HepG2 (cell line): ENCODE results near the gene ZBTB48. TPM values are rescaled to one million over a fixed set of nuclear protein-coding genes. Genes with fewer than 3 reads are reported as not detected.

Source experiments
- ESRRA ChIP-seq: sonication (generic); formaldehyde crosslinking; IDR thresholded peaks from 2 replicates; pipeline ENCODE4 v1.5.1; 2020; ENCODE audit warnings: mild to moderate bottlenecking, low read depth, missing genetic modification reagents
- HMG20B ChIP-seq: conservative IDR thresholded peaks from 2 replicates; pipeline ENCODE4 v1.6.1; 2016; ENCODE audit warnings: missing genetic modification reagents, missing compliant biosample characterization
- JUNB ChIP-seq: sonication (generic); formaldehyde crosslinking; IDR thresholded peaks from 2 replicates; pipeline ENCODE4 v1.8.0; 2022; ENCODE audit warnings: missing genetic modification reagents, mild to moderate bottlenecking, borderline replicate concordance
- SYNCRIP ChIP-seq: fragments of 200-400 bp; formaldehyde crosslinking; IDR thresholded peaks from 2 replicates; pipeline ENCODE4 v1.6.1; 2018; ENCODE audit warnings: mild to moderate bottlenecking, low read depth, low read length; ENCODE audit not compliant: insufficient read depth
- TCF12 ChIP-seq, 2 experiments: fragments of 450-650 bp in 1 of 2; sonication (generic) in 1 of 2; formaldehyde crosslinking in 1 of 2; IDR thresholded peaks; 2 replicates each; pipeline versions ENCODE4 v1.6.1 to v1.8.0; 2017 to 2022; ENCODE audit warnings: antibody characterized with exemption in 1 of 2, mild to moderate bottlenecking in 1 of 2, missing genetic modification reagents in 1 of 2, moderate library complexity in 1 of 2
- ZNF274 ChIP-seq: sonication (generic); formaldehyde crosslinking; IDR thresholded peaks from 2 replicates; pipeline ENCODE4 v1.5.1; 2020; ENCODE audit warnings: mild to moderate bottlenecking, missing genetic modification reagents
- ZNF33B ChIP-seq: sonication (generic); formaldehyde crosslinking; IDR thresholded peaks from 2 replicates; pipeline ENCODE4 v1.5.1; 2020; ENCODE audit warnings: mild to moderate bottlenecking, missing genetic modification reagents
- ZNF567 ChIP-seq: sonication (generic); formaldehyde crosslinking; IDR thresholded peaks from 2 replicates; pipeline ENCODE4 v1.8.1; 2023; ENCODE audit warnings: mild to moderate bottlenecking, missing genetic modification reagents, borderline replicate concordance
- ZNF614 ChIP-seq: IDR thresholded peaks from 2 replicates; pipeline ENCODE4 v1.6.1; 2018; ENCODE audit warnings: missing biosample characterization, missing genetic modification reagents, inconsistent platforms, borderline replicate concordance
- polyA plus RNA-seq, 8 experiments: library from polyadenylated mRNA; depleted of rRNA in 3 of 8; stranded (reverse) in 7 of 8; unstranded in 1 of 8; fragments of >200 nt; fragmentation: Illumina TruSeq in 4 of 8; extraction: Trizol in 4 of 8; gene quantifications; 2 replicates each; pipeline versions ENCODE4 v1.2.1 to v1.2.3, GENCODE V29; 2011 to 2016; ENCODE audit warnings: low read depth in 4 of 8, missing spikeins in 1 of 8, mixed read lengths in 1 of 8; ENCODE audit not compliant: insufficient read depth in 1 of 8
- total RNA-seq, 5 experiments: library from RNA; depleted of rRNA; stranded (reverse); fragments of >200 nt; fragmentation: Illumina TruSeq; extraction: Trizol; gene quantifications; 2 replicates each; pipeline ENCODE4 v1.2.3, GENCODE V29; 2016; ENCODE audit warnings: low read depth in 1 of 5
- TF ChIP-seq, protein P1 (sequence below): sonication (generic); formaldehyde crosslinking; IDR thresholded peaks from 2 replicates; pipeline ENCODE4 v1.5.0; 2020; ENCODE audit warnings: mild to moderate bottlenecking, missing genetic modification reagents
- TF ChIP-seq, protein P2 (sequence below): sonication (generic); formaldehyde crosslinking; IDR thresholded peaks from 2 replicates; pipeline ENCODE4 v1.8.1; 2023; ENCODE audit warnings: mild to moderate bottlenecking, missing genetic modification reagents
- TF ChIP-seq, protein P3 (sequence below): sonication (generic); formaldehyde crosslinking; IDR thresholded peaks from 2 replicates; pipeline ENCODE4 v1.5.0; 2020; ENCODE audit warnings: mild to moderate bottlenecking, missing genetic modification reagents, moderate library complexity
- TF ChIP-seq, protein P4 (sequence below): sonication (generic); formaldehyde crosslinking; IDR thresholded peaks from 2 replicates; pipeline ENCODE4 v1.4.0; 2020; ENCODE audit warnings: missing genetic modification reagents
- TF ChIP-seq, protein P5 (sequence below): sonication (generic); formaldehyde crosslinking; IDR thresholded peaks from 2 replicates; pipeline ENCODE4 v1.4.0; 2020; ENCODE audit warnings: missing genetic modification reagents, borderline replicate concordance
- TF ChIP-seq, protein P6 (sequence below): sonication (generic); formaldehyde crosslinking; IDR thresholded peaks from 2 replicates; pipeline ENCODE4 v1.5.0; 2020; ENCODE audit warnings: mild to moderate bottlenecking, low read depth, missing genetic modification reagents, borderline replicate concordance

ZBTB48 gene
- total and polyA plus RNA-seq, 2 of the 13 experiments (the other 11 are each of a cell fraction or from before 2014, with no cell fraction given): 13.0 to 17.1 TPM

DNA sequence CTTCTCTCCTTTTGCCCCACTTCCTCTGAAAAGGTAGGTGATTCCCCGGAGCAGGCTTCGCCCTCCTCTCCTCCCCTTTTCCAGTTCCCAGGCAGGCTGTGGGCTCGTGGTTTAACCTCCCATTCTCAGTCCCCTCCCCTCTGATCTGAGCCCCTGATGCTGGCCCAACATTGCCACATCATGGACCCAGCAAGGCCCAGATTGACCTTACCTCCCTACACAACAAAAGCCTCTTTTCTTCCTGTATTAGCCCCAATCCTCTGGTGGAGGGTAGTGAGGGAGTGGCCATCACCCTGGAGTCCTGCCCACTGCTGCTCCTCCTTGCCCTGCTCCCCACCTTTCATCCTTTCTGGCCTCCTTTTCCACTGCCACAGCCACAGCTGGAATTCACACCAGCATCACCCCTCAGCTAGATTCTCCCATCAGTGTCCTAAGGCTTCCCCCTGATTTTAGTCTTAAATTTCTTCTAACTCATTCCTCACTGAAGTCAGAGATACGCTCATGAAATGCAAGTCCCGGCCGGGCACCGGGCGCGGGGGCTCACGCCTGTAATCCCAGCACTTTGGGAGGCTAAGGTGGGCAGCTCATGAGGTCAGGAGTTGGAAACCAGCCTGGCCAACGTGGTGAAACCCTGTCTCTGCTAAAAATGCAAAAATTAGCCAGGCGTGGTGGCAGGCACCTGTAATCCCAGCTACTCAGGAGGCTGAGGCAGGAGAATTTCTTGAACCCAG lies 7.0 kb upstream of the ZBTB48 start (continued):
- TF ChIP-seq, protein P1, sequence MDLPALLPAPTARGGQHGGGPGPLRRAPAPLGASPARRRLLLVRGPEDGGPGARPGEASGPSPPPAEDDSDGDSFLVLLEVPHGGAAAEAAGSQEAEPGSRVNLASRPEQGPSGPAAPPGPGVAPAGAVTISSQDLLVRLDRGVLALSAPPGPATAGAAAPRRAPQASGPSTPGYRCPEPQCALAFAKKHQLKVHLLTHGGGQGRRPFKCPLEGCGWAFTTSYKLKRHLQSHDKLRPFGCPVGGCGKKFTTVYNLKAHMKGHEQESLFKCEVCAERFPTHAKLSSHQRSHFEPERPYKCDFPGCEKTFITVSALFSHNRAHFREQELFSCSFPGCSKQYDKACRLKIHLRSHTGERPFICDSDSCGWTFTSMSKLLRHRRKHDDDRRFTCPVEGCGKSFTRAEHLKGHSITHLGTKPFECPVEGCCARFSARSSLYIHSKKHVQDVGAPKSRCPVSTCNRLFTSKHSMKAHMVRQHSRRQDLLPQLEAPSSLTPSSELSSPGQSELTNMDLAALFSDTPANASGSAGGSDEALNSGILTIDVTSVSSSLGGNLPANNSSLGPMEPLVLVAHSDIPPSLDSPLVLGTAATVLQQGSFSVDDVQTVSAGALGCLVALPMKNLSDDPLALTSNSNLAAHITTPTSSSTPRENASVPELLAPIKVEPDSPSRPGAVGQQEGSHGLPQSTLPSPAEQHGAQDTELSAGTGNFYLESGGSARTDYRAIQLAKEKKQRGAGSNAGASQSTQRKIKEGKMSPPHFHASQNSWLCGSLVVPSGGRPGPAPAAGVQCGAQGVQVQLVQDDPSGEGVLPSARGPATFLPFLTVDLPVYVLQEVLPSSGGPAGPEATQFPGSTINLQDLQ (CRISPR knock-in tag): no peak
- TF ChIP-seq ZNF567: no peak
- TF ChIP-seq, protein P2, sequence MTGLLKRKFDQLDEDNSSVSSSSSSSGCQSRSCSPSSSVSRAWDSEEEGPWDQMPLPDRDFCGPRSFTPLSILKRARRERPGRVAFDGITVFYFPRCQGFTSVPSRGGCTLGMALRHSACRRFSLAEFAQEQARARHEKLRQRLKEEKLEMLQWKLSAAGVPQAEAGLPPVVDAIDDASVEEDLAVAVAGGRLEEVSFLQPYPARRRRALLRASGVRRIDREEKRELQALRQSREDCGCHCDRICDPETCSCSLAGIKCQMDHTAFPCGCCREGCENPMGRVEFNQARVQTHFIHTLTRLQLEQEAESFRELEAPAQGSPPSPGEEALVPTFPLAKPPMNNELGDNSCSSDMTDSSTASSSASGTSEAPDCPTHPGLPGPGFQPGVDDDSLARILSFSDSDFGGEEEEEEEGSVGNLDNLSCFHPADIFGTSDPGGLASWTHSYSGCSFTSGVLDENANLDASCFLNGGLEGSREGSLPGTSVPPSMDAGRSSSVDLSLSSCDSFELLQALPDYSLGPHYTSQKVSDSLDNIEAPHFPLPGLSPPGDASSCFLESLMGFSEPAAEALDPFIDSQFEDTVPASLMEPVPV (CRISPR knock-in tag): no peak
- no peak for TF ChIP-seq SYNCRIP
- TF ChIP-seq, protein P3, sequence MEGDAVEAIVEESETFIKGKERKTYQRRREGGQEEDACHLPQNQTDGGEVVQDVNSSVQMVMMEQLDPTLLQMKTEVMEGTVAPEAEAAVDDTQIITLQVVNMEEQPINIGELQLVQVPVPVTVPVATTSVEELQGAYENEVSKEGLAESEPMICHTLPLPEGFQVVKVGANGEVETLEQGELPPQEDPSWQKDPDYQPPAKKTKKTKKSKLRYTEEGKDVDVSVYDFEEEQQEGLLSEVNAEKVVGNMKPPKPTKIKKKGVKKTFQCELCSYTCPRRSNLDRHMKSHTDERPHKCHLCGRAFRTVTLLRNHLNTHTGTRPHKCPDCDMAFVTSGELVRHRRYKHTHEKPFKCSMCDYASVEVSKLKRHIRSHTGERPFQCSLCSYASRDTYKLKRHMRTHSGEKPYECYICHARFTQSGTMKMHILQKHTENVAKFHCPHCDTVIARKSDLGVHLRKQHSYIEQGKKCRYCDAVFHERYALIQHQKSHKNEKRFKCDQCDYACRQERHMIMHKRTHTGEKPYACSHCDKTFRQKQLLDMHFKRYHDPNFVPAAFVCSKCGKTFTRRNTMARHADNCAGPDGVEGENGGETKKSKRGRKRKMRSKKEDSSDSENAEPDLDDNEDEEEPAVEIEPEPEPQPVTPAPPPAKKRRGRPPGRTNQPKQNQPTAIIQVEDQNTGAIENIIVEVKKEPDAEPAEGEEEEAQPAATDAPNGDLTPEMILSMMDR (CRISPR knock-in tag): no peak
- TF ChIP-seq JUNB: no peak
- 0 out of 2 replicates have a peak, but pooled peaks have one; percentile 34 for TF ChIP-seq HMG20B (CRISPR knock-in tag)
- TF ChIP-seq ZNF33B (CRISPR knock-in tag): no peak
- no peak for TF ChIP-seq ZNF614 (CRISPR knock-in tag)
- TF ChIP-seq, protein P4, sequence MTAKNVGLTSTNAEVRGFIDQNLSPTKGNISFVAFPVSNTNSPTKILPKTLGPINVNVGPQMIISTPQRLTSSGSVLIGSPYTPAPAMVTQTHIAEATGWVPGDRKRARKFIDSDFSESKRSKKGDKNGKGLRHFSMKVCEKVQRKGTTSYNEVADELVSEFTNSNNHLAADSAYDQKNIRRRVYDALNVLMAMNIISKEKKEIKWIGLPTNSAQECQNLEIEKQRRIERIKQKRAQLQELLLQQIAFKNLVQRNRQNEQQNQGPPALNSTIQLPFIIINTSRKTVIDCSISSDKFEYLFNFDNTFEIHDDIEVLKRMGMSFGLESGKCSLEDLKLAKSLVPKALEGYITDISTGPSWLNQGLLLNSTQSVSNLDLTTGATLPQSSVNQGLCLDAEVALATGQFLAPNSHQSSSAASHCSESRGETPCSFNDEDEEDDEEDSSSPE (CRISPR knock-in tag): no peak
- no peak for TF ChIP-seq TCF12 (IDR thresholded peaks at IDR 0.05)
- TF ChIP-seq TCF12 (CRISPR knock-in tag; IDR thresholded peaks at IDR 0.05): no peak
- TF ChIP-seq, protein P5, sequence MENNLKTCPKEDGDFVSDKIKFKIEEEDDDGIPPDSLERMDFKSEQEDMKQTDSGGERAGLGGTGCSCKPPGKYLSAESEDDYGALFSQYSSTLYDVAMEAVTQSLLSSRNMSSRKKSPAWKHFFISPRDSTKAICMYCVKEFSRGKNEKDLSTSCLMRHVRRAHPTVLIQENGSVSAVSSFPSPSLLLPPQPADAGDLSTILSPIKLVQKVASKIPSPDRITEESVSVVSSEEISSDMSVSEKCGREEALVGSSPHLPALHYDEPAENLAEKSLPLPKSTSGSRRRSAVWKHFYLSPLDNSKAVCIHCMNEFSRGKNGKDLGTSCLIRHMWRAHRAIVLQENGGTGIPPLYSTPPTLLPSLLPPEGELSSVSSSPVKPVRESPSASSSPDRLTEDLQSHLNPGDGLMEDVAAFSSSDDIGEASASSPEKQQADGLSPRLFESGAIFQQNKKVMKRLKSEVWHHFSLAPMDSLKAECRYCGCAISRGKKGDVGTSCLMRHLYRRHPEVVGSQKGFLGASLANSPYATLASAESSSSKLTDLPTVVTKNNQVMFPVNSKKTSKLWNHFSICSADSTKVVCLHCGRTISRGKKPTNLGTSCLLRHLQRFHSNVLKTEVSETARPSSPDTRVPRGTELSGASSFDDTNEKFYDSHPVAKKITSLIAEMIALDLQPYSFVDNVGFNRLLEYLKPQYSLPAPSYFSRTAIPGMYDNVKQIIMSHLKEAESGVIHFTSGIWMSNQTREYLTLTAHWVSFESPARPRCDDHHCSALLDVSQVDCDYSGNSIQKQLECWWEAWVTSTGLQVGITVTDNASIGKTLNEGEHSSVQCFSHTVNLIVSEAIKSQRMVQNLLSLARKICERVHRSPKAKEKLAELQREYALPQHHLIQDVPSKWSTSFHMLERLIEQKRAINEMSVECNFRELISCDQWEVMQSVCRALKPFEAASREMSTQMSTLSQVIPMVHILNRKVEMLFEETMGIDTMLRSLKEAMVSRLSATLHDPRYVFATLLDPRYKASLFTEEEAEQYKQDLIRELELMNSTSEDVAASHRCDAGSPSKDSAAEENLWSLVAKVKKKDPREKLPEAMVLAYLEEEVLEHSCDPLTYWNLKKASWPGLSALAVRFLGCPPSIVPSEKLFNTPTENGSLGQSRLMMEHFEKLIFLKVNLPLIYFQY (CRISPR knock-in tag): peak; percentile 90; the same call in 1 of the 2 replicates
- peak; percentile 51; the same call in 1 of the 2 replicates for TF ChIP-seq ZNF274 (CRISPR knock-in tag)
- TF ChIP-seq, protein P6, sequence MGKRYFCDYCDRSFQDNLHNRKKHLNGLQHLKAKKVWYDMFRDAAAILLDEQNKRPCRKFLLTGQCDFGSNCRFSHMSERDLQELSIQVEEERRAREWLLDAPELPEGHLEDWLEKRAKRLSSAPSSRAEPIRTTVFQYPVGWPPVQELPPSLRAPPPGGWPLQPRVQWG (CRISPR knock-in tag): no peak
- no peak for TF ChIP-seq ESRRA
